ENCODE results near the gene EARS2. TPM values are rescaled to one million over a fixed set of nuclear protein-coding genes. Genes with fewer than 3 reads are reported as not detected.

Gene EARS2
- total and polyA plus RNA-seq, 9 of the 15 experiments (the other 6 are each of a cell fraction or from before 2014, with no cell fraction given), result 17.6 to 58.6 (median 36.3) TPM

GRCh38 chr16:23578101-23578830, 21.1 kb upstream of the EARS2 start:
- CTCF ChIA-PET (ENCODE audit: low intra/inter-chr PET ratio), result no interaction called here
- POLR2A ChIA-PET, result interaction anchor here (1.4 kb wide), 2 partner anchors 9 to 24 kb away, joined by 3 to 4 read pairs; no protein-coding TSS in a partner anchor
- no TSS peak for BruUV-seq (replicated peaks)
- intact Hi-C loops (cut with micrococcal nuclease) (no loop called here), in situ Hi-C loops (cut with MboI) (no loop called here)
- Histone ChIP-seq H3K79me2 (ENCODE audit: control insufficient read depth, insufficient read depth, low read length) (no peaks in the 10 kb centered on the region), H3K27me3 (ENCODE audit: control insufficient read depth in 2 of 2, insufficient read depth in 2 of 2, low read length in 2 of 2) (no peaks in the 10 kb centered on the region), H3K27ac (ENCODE audit: extremely low read depth, low read depth, low read length) (no peak overlapping the region), H3K4me3 (no peak overlapping the region), H3K36me3 (ENCODE audit: control insufficient read depth, insufficient read depth, low read length) (peaks cover 53% of the 10 kb centered on the region), H3K9me3 (replicated peaks; ENCODE audit: control insufficient read depth, insufficient read depth, low read depth, low read length) (no peaks in the 10 kb centered on the region), H3K9ac (ENCODE audit: insufficient read depth in 1 of 2, low read depth in 2 of 2, low read length in 2 of 2) (no peak overlapping the region), H3K4me1 (replicated peaks in 1 of 2; ENCODE audit: control insufficient read depth in 2 of 2, insufficient read depth in 2 of 2, low read length in 2 of 2) (no peaks in the 10 kb centered on the region; a peak in 1 of 5 replicates), H3K4me2 (ENCODE audit: insufficient read depth, low read length) (no peak overlapping the region), H3K9me1 (ENCODE audit: control insufficient read depth, insufficient read depth, low read length) (no peaks in the 10 kb centered on the region), H4K20me1 (replicated peaks; ENCODE audit: control insufficient read depth, insufficient read depth, low read length) (no peaks in the 10 kb centered on the region; the same call in 1 of the 2 replicates), H2AFZ (ENCODE audit: low read depth, low read length) (no peak overlapping the region)
- ATAC-seq, result no peak
- no peak for FAIRE-seq
- no peak for DNase-seq (ENCODE audit: extremely low read depth in 1 of 4, low spot score in 3 of 4)
- 61% methylated on average over 5 of the region's 5 CpGs for WGBS (ENCODE audit: insufficient coverage, low coverage, missing lambda C conversion rate)
- TF ChIP-seq NFIC (IDR thresholded peaks at IDR 0.05), result peak; percentile 78
- no peak for TF ChIP-seq NCOA2 (IDR thresholded peaks at IDR 0.05; ENCODE audit: partially characterized antibody in 2 of 2)
- TF ChIP-seq MAFK (IDR thresholded peaks at IDR 0.05; ENCODE audit: low read length), result no peak
- TF ChIP-seq SP2 (IDR thresholded peaks at IDR 0.05; ENCODE audit: extremely low read depth, low read depth, low read length, poor library complexity, severe bottlenecking), result no peak
- no peak for TF ChIP-seq BRD9 (IDR thresholded peaks at IDR 0.05; ENCODE audit: low read depth, partially characterized antibody)
- no peak for TF ChIP-seq E2F8 (IDR thresholded peaks at IDR 0.05; ENCODE audit: low read depth, partially characterized antibody)
